ENCODE data around the gene PLEKHD1. TPM values are rescaled to one million over a fixed set of nuclear protein-coding genes. Genes with fewer than 3 reads are reported as not detected.

Gene PLEKHD1
- total and polyA plus RNA-seq, 9 of the 15 experiments (the other 6 are each of a cell fraction or from before 2014, with no cell fraction given), result not detected

- TF ChIP-seq ZNF717 (CRISPR knock-in tag; IDR thresholded peaks at IDR 0.05), result no peak
- TF ChIP-seq MITF (IDR thresholded peaks at IDR 0.05), result no peak
- no peak for TF ChIP-seq JUN (IDR thresholded peaks at IDR 0.05; ENCODE audit: borderline replicate concordance, low read depth, low read length)
- TF ChIP-seq JUN (CRISPR knock-in tag; IDR thresholded peaks at IDR 0.05; ENCODE audit: borderline replicate concordance), result no peak
- TF ChIP-seq PKNOX1 (IDR thresholded peaks at IDR 0.05), result peak; percentile 88
- no peak for TF ChIP-seq POLR2H (tag; IDR thresholded peaks at IDR 0.05; ENCODE audit: low read depth)
- TF ChIP-seq CREB1 (IDR thresholded peaks at IDR 0.05), result peak; percentile 73
- no peak for TF ChIP-seq CREB1 (CRISPR knock-in tag; IDR thresholded peaks at IDR 0.05)
- TF ChIP-seq NEUROD1 (IDR thresholded peaks at IDR 0.05; ENCODE audit: borderline replicate concordance, low read depth, low read length, partially characterized antibody), result no peak
- no peak for TF ChIP-seq EP300 (IDR thresholded peaks at IDR 0.05; ENCODE audit: low read length)
- TF ChIP-seq PML (IDR thresholded peaks at IDR 0.05; ENCODE audit: low read length), result no peak
- no peak for TF ChIP-seq NCOA4 (IDR thresholded peaks at IDR 0.05; ENCODE audit: partially characterized antibody)
- TF ChIP-seq NBN (IDR thresholded peaks at IDR 0.05; ENCODE audit: low read depth), result no peak
- no peak for TF ChIP-seq YY1 (IDR thresholded peaks at IDR 0.05; ENCODE audit: borderline replicate concordance in 1 of 3, control insufficient read depth in 1 of 3, extremely low read depth in 1 of 3, insufficient read depth in 3 of 3, insufficient read length in 1 of 3, insufficient replicate concordance in 2 of 3, low read depth in 1 of 3, low read length in 2 of 3)
- no peak for TF ChIP-seq E4F1 (CRISPR knock-in tag; IDR thresholded peaks at IDR 0.05; ENCODE audit: borderline replicate concordance)
- TF ChIP-seq CEBPG (CRISPR knock-in tag; IDR thresholded peaks at IDR 0.05), result no peak
- TF ChIP-seq CEBPG (tag; conservative IDR thresholded peaks at IDR 0.05 in 1 of 2, IDR thresholded peaks at IDR 0.05 in 1 of 2), result no peak
- TF ChIP-seq ZNF592 (IDR thresholded peaks at IDR 0.05), result no peak
- TF ChIP-seq TAF1 (IDR thresholded peaks at IDR 0.05; ENCODE audit: control insufficient read depth, extremely low read depth, insufficient read depth, low read length, severe bottlenecking), result no peak
Observed at GRCh38 chr14:69460093-69460701, 24.3 kb upstream of the PLEKHD1 start (continued).

Measured in K562 (cell line).